GM12891 (cell line): ENCODE results near the gene NRBP1.

Experiments used
- PAX5 ChIP-seq: IDR thresholded peaks from 2 replicates; pipeline ENCODE4 v1.6.1; 2011; ENCODE audit warnings: low read length, moderate library complexity, mild to moderate bottlenecking; ENCODE audit not compliant: insufficient read depth, severe bottlenecking
- POLR2A ChIP-seq: IDR thresholded peaks from 2 replicates; pipeline ENCODE4 v1.6.1; 2011; ENCODE audit warnings: low read depth, low read length, control low read depth
- POLR2AphosphoS5 ChIP-seq: IDR thresholded peaks from 2 replicates; pipeline ENCODE4 v1.6.1; 2011; ENCODE audit warnings: low read depth, low read length, control low read depth
- SPI1 ChIP-seq: IDR thresholded peaks from 2 replicates; pipeline ENCODE4 v1.6.1; 2011; ENCODE audit warnings: low read depth, low read length, control low read depth
- TAF1 ChIP-seq: IDR thresholded peaks from 2 replicates; pipeline ENCODE4 v1.6.1; 2011; ENCODE audit warnings: low read depth, low read length, control low read depth

DNA sequence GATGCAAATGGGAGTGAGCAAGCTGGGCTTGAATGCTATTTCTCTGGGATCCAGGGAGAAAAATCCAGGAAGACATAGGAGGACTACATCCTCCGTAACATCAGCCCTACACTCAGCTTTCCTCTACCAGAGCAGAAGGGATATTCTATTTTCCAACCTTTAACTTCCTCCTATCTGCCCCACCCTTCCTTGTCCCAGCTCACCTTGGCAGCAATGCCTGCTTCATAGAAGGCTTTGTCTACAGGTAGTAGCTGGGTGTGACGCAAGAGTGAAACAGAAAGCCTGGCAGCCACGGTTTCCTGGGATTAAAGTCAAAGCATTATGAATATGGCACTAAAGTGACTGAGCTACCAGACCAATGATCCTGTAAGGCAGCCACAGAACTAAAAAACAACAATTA is 17.6 kb downstream of the NRBP1 start:
- TF ChIP-seq POLR2A = no peak
- TF ChIP-seq POLR2AphosphoS5 = no peak
- TF ChIP-seq PAX5 = no peak
- TF ChIP-seq TAF1 = no peak
- no peak for TF ChIP-seq SPI1
